IPS-15b (cell line): Measurements from ENCODE around the gene FKBP7.
A peak's percentile ranks its signal among the peaks of the same experiment; 100 is the strongest.

ENCODE experiments used
- H3K27me3 ChIP-seq: one replicate; pipeline ENCODE4 v1.6.1; 2013; ENCODE audit warnings: low read length; ENCODE audit not compliant: control insufficient read depth, insufficient read depth
- H3K36me3 ChIP-seq: one replicate; pipeline ENCODE4 v1.6.1; 2013; ENCODE audit warnings: low read length; ENCODE audit not compliant: control insufficient read depth, insufficient read depth
- H3K4me1 ChIP-seq: one replicate; pipeline ENCODE4 v1.6.1; 2013; ENCODE audit warnings: mild to moderate bottlenecking, low read length; ENCODE audit not compliant: control insufficient read depth, insufficient read depth
- H3K4me3 ChIP-seq: one replicate; pipeline ENCODE4 v1.5.1; 2013; ENCODE audit warnings: low read depth, low read length
- H3K9ac ChIP-seq: one replicate; pipeline ENCODE4 v1.6.1; 2013; ENCODE audit warnings: low read depth, mild to moderate bottlenecking, low read length
- H3K9me3 ChIP-seq: one replicate; pipeline ENCODE4 v1.6.1; 2013; ENCODE audit warnings: mild to moderate bottlenecking, low read length; ENCODE audit not compliant: control insufficient read depth, insufficient read depth

The FKBP7 gene

GRCh38 chr2:178484245-178485041, 6.0 kb upstream of the FKBP7 start:
- H3K9ac ChIP-seq = no peak overlapping the region
- peaks cover 4% of the 10 kb centered on the region for H3K4me1 ChIP-seq
- no peak overlapping the region for H3K4me3 ChIP-seq
- no peaks in the 10 kb centered on the region for H3K36me3 ChIP-seq
- no peaks in the 10 kb centered on the region for H3K9me3 ChIP-seq
- H3K27me3 ChIP-seq = peaks cover 3% of the 10 kb centered on the region

GRCh38 chr2:178482437-178482836, 4.0 kb upstream of the FKBP7 start:
- Histone ChIP-seq H3K9ac (no peak overlapping the region), H3K27me3 (peaks cover 6% of the 10 kb centered on the region), H3K36me3 (no peaks in the 10 kb centered on the region), H3K9me3 (no peaks in the 10 kb centered on the region), H3K4me3 (no peak overlapping the region), H3K4me1 (peaks cover 6% of the 10 kb centered on the region)

GRCh38 chr2:178480227-178481181, 2.1 kb upstream of the FKBP7 start, which contains the start of gene PLEKHA3:
Gene PLEKHA3 (plus strand): TSS chr2:178480457. CDS start chr2:178480870, 413 bp downstream.
- Histone ChIP-seq H3K9me3 (no peaks in the 10 kb centered on the region), H3K27me3 (peaks cover 6% of the 10 kb centered on the region), H3K4me3 (peak within 1 kb of the TSS; percentile 58), H3K4me1 (peaks cover 6% of the 10 kb centered on the region), H3K36me3 (no peaks in the 10 kb centered on the region), H3K9ac (peak within 1 kb of the TSS; percentile 58)

- H3K4me1 ChIP-seq = peaks cover 6% of the 10 kb centered on the region
- H3K36me3 ChIP-seq = no peaks in the 10 kb centered on the region
- H3K9me3 ChIP-seq = no peaks in the 10 kb centered on the region
- peak overlapping the region; percentile 58 for H3K4me3 ChIP-seq
- H3K27me3 ChIP-seq = peaks cover 6% of the 10 kb centered on the region
- peak overlapping the region; percentile 58 for H3K9ac ChIP-seq
Observed at GRCh38 chr2:178479758-178480226, 1.4 kb upstream of the FKBP7 start.

GRCh38 chr2:178479275-178479616, 846 bp upstream of the FKBP7 start:
- Histone ChIP-seq H3K9me3 (no peaks in the 10 kb centered on the region), H3K27me3 (peaks cover 6% of the 10 kb centered on the region), H3K4me3 (peak overlapping the region; percentile 87), H3K36me3 (no peaks in the 10 kb centered on the region), H3K9ac (no peak overlapping the region), H3K4me1 (peaks cover 6% of the 10 kb centered on the region)

- Histone ChIP-seq H3K9ac (peak overlapping the region; percentile 62), H3K4me3 (peak overlapping the region; percentile 87)
Observed at GRCh38 chr2:178478130-178478438, 316 bp downstream of the FKBP7 start.

GRCh38 chr2:178477443-178478129, 814 bp downstream of the FKBP7 start:
- peak overlapping the region; percentile 62 for H3K9ac ChIP-seq
- H3K36me3 ChIP-seq = no peaks in the 10 kb centered on the region
- H3K4me3 ChIP-seq = peak overlapping the region; percentile 87
- peaks cover 6% of the 10 kb centered on the region for H3K4me1 ChIP-seq
- H3K27me3 ChIP-seq = peaks cover 6% of the 10 kb centered on the region
- H3K9me3 ChIP-seq = no peaks in the 10 kb centered on the region

More at GRCh38 chr2:178478130-178478438, 316 bp downstream of the FKBP7 start:
- no peaks in the 10 kb centered on the region for H3K9me3 ChIP-seq
- H3K36me3 ChIP-seq = no peaks in the 10 kb centered on the region
- peaks cover 6% of the 10 kb centered on the region for H3K4me1 ChIP-seq
- peaks cover 6% of the 10 kb centered on the region for H3K27me3 ChIP-seq

GRCh38 chr2:178476477-178476876, 1.9 kb downstream of the FKBP7 start:
- H3K4me1 ChIP-seq = peaks cover 5% of the 10 kb centered on the region
- H3K36me3 ChIP-seq = no peaks in the 10 kb centered on the region
- no peak overlapping the region for H3K4me3 ChIP-seq
- peaks cover 6% of the 10 kb centered on the region for H3K27me3 ChIP-seq
- H3K9me3 ChIP-seq = no peaks in the 10 kb centered on the region
- H3K9ac ChIP-seq = no peak overlapping the region

- H3K27me3 ChIP-seq = peaks cover 3% of the 10 kb centered on the region
- H3K4me3 ChIP-seq = no peak overlapping the region
- H3K9ac ChIP-seq = no peak overlapping the region
- H3K9me3 ChIP-seq = no peaks in the 10 kb centered on the region
- no peaks in the 10 kb centered on the region for H3K36me3 ChIP-seq
- H3K4me1 ChIP-seq = peaks cover 2% of the 10 kb centered on the region
Observed at GRCh38 chr2:178474560-178474959, 3.8 kb downstream of the FKBP7 start.

GRCh38 chr2:178473931-178474330, 4.5 kb downstream of the FKBP7 start:
- Histone ChIP-seq H3K9me3 (no peaks in the 10 kb centered on the region), H3K9ac (no peak overlapping the region), H3K36me3 (no peaks in the 10 kb centered on the region)

GRCh38 chr2:178473373-178473772, 5.0 kb downstream of the FKBP7 start:
- no peaks in the 10 kb centered on the region for H3K27me3 ChIP-seq
- peaks cover 2% of the 10 kb centered on the region for H3K4me1 ChIP-seq
- H3K9me3 ChIP-seq = no peaks in the 10 kb centered on the region
- H3K36me3 ChIP-seq = no peaks in the 10 kb centered on the region
- no peak overlapping the region for H3K4me3 ChIP-seq
- H3K9ac ChIP-seq = no peak overlapping the region

More at GRCh38 chr2:178473931-178474330, 4.5 kb downstream of the FKBP7 start:
- H3K4me3 ChIP-seq = no peak overlapping the region
- H3K4me1 ChIP-seq = peaks cover 2% of the 10 kb centered on the region
- no peaks in the 10 kb centered on the region for H3K27me3 ChIP-seq
